Bronchial epithelial cell (primary cell): Measurements from ENCODE around the gene CD68. TPM values are rescaled to one million over a fixed set of nuclear protein-coding genes. Genes with fewer than 3 reads are reported as not detected.
A peak's percentile ranks its signal among the peaks of the same experiment; 100 is the strongest.

Experiments used
- DNase-seq: peaks from one replicate; pipeline ENCODE4 v3.0.0-alpha.2; 2010; ENCODE audit warnings: low read depth
- FAIRE-seq: peaks from 2 replicates; lab custom pipeline; 2011; peaks lifted over from hg19 to GRCh38; lab: Jason Lieb, UNC
- H3K27me3 ChIP-seq: 2 replicates; pipeline ENCODE4 v1.5.1; 2011; ENCODE audit warnings: low read length; ENCODE audit not compliant: control insufficient read depth, insufficient read depth
- H3K36me3 ChIP-seq: 2 replicates; pipeline ENCODE4 v1.5.1; 2011; ENCODE audit warnings: low read length; ENCODE audit not compliant: control insufficient read depth, insufficient read depth
- H3K4me3 ChIP-seq: 2 replicates; pipeline ENCODE4 v1.5.1; 2011; ENCODE audit warnings: mild to moderate bottlenecking, low read depth, low read length, control low read depth
- total RNA-seq: library from RNA; depleted of rRNA; stranded (reverse); fragments of >200 nt; gene quantifications from 2 replicates; pipeline ENCODE4 v1.2.1, GENCODE V29; 2014
- TF ChIP-seq, protein P1 (sequence below): IDR thresholded peaks from 2 replicates; pipeline ENCODE4 v1.5.1; 2011; ENCODE audit warnings: mild to moderate bottlenecking, moderate library complexity, low read length, control low read depth, inconsistent platforms; ENCODE audit not compliant: insufficient read depth, severe bottlenecking

CD68 gene
- total RNA-seq, 1 donor from 2014 or later = 11.3 TPM

DNA sequence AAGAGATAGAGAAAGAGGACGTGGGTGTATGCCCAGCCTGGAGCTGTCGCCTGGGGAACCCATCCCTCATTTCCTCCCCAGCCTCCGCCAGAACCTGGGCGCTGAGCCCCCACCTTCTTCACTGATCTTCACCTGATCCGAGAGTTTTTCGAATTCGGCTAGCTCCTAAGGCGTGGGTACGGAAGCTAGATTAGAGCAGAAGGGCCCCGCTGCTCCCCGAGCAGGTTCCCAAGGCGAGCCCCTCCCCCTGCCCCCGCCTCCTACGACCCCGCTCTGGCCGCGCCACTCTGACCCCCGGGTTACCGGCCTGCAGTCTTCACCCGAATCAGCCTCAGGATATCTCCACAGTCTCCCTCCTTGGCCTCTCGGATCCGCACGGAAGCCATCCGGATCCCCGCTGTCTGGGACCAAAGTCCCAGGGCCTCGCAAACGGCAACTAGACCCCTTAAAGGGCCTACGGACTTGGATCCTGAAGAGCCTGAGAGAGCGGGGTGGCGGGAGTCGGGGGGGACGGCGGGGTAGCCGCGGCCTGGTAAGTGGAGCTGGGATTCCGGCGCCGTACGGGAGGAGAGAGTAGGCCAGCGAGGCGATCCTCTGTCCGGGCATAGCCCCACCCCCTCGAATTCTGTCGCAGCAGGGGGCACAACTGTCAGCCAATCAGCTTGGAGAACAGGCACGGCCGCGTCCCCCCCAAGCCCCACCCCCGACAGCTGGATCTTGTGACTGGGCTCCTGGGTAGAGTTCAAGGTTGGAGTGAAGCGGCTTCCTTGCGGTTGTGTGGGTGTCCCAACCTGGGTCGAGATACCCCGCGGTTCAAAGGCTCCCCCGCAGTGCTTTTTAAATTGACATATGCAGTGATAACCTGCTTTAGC lies 48.0 kb downstream of the CD68 start, which contains the start of gene SAT2:
Gene SAT2, minus strand, starts transcription at position 572 of the 872 bp plus-strand sequence. Its CDS starts 186 bp downstream, at position 386.
- no peak for FAIRE-seq

DNA sequence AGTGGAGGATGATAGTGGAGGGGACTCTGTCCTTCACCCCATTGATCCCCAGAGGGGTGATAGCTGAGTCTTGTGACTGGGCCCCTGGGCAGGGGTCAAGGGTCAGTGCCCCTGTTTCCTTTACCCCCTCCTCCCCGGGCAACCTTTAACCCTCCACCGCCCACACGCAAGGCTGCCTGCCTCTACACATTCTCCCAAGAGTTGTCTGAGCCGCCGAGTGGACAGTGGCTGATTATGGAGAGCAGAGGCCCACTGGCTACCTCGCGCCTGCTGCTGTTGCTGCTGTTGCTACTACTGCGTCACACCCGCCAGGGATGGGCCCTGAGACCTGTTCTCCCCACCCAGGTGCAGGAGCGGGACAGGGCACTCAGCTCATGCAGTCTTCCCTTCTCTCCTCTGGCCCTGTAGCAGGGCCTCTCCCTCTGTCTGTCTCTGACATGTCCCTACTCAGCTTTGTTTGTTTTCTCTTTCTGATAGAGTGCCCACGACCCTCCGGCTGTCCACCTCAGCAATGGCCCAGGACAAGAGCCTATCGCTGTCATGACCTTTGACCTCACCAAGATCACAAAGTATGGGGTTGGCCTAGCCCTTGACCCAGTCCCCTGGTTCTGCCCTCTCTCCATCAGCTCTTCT lies 50.6 kb downstream of the CD68 start, which contains the start of gene SHBG:
Gene SHBG, plus strand, starts transcription at position 197 of the 633 bp plus-strand sequence. Its CDS starts 38 bp downstream, at position 235.
- H3K36me3 ChIP-seq = no peaks in the 10 kb centered on the region
- FAIRE-seq (no peak), DNase-seq (no peak)
- H3K27me3 ChIP-seq = no peaks in the 10 kb centered on the region
- H3K4me3 ChIP-seq = no peak within 1 kb of the TSS
- TF ChIP-seq, protein P1, sequence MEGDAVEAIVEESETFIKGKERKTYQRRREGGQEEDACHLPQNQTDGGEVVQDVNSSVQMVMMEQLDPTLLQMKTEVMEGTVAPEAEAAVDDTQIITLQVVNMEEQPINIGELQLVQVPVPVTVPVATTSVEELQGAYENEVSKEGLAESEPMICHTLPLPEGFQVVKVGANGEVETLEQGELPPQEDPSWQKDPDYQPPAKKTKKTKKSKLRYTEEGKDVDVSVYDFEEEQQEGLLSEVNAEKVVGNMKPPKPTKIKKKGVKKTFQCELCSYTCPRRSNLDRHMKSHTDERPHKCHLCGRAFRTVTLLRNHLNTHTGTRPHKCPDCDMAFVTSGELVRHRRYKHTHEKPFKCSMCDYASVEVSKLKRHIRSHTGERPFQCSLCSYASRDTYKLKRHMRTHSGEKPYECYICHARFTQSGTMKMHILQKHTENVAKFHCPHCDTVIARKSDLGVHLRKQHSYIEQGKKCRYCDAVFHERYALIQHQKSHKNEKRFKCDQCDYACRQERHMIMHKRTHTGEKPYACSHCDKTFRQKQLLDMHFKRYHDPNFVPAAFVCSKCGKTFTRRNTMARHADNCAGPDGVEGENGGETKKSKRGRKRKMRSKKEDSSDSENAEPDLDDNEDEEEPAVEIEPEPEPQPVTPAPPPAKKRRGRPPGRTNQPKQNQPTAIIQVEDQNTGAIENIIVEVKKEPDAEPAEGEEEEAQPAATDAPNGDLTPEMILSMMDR = no peak

More for the DNA sequence above, 48.0 kb downstream of the CD68 start, which contains the start of gene SAT2:
- TF ChIP-seq, protein P1 = no peak
- Histone ChIP-seq H3K36me3 (no peaks in the 10 kb centered on the region), H3K4me3 (peak within 1 kb of the TSS; percentile 53), H3K27me3 (no peaks in the 10 kb centered on the region)
- DNase-seq = peak; percentile 81

Other genes starting within 250 kb of the CD68 start
- gene ACAP1, start 243.1 kb upstream of the CD68 start, total RNA-seq = 0.26 and 4.2 TPM in 2 replicates
- gene KCTD11, start 227.5 kb upstream of the CD68 start, total RNA-seq = 24.2 and 26.6 TPM in 2 replicates
- not detected in 2 replicates for gene TMEM95, start 224.5 kb upstream of the CD68 start, total RNA-seq
- 7.4 and 11.8 TPM in 2 replicates for gene TNK1, start 198.5 kb upstream of the CD68 start, total RNA-seq
- 9.0 and 13.2 TPM in 2 replicates for gene PLSCR3, start 185.1 kb upstream of the CD68 start, total RNA-seq
- 40.3 and 67.7 TPM in 2 replicates for gene TMEM256, start 175.5 kb upstream of the CD68 start, total RNA-seq
- gene NLGN2, start 171.8 kb upstream of the CD68 start, total RNA-seq = 0.79 and 1.2 TPM in 2 replicates
- 0.13 TPM in 1 of 2 replicates, not detected in the other for gene SPEM1, start 159.3 kb upstream of the CD68 start, total RNA-seq
- gene SPEM2, start 154.0 kb upstream of the CD68 start, total RNA-seq = not detected in 2 replicates
- not detected in 2 replicates for gene SPEM3, start 150.8 kb upstream of the CD68 start, total RNA-seq
- 7.3 and 12.6 TPM in 2 replicates for gene TMEM102, start 144.2 kb upstream of the CD68 start, total RNA-seq
- gene FGF11, start 140.1 kb upstream of the CD68 start, total RNA-seq = 12.4 and 28.3 TPM in 2 replicates
- gene CHRNB1, start 134.6 kb upstream of the CD68 start, total RNA-seq = 9.7 and 16.8 TPM in 2 replicates
- gene ZBTB4, start 100.0 kb upstream of the CD68 start, total RNA-seq = 8.7 and 9.2 TPM in 2 replicates
- gene SLC35G6, start 98.2 kb upstream of the CD68 start, total RNA-seq = not detected in 2 replicates
- gene POLR2A, start 95.3 kb upstream of the CD68 start, total RNA-seq = 38.4 and 79.6 TPM in 2 replicates
- 0.53 and 1.0 TPM in 2 replicates for gene TNFSF12, start 30.6 kb upstream of the CD68 start, total RNA-seq
- 2.6 and 3.7 TPM in 2 replicates for gene TNFSF13, start 20.9 kb upstream of the CD68 start, total RNA-seq
- 94.7 and 129 TPM in 2 replicates for gene SENP3, start 17.7 kb upstream of the CD68 start, total RNA-seq
- gene MPDU1, start 4.2 kb downstream of the CD68 start, total RNA-seq = 54.7 and 56.3 TPM in 2 replicates
- gene SOX15, start 10.5 kb downstream of the CD68 start, total RNA-seq = 23.4 and 41.7 TPM in 2 replicates
- gene FXR2, start 35.3 kb downstream of the CD68 start, total RNA-seq = 42.1 and 43.2 TPM in 2 replicates
- 23.9 and 38.7 TPM in 2 replicates for gene SAT2, start 48.2 kb downstream of the CD68 start, total RNA-seq
- gene SHBG, start 50.5 kb downstream of the CD68 start, total RNA-seq = 0.38 TPM in 1 of 2 replicates, not detected in the other
- not detected in 2 replicates for gene ATP1B2, start 71.3 kb downstream of the CD68 start, total RNA-seq
- 9.2 and 15.1 TPM in 2 replicates for gene TP53, start 107.9 kb downstream of the CD68 start, total RNA-seq
- gene WRAP53, start 108.8 kb downstream of the CD68 start, total RNA-seq = 3.5 and 4.2 TPM in 2 replicates
- gene EFNB3, start 125.6 kb downstream of the CD68 start, total RNA-seq = under 0.01 TPM in 2 replicates
- under 0.01 and 0.26 TPM in 2 replicates for gene DNAH2, start 138.1 kb downstream of the CD68 start, total RNA-seq